Stomach (tissue), 4 donors: Measurements from ENCODE around the gene HUNK.

Experiments used
- CTCF ChIP-seq, 7 experiments: fragments of 450-650 bp in 4 of 7; fragments of 200-600 bp in 3 of 7; sonication (generic) in 3 of 7; IDR thresholded peaks; one replicate each; pipeline ENCODE4 v1.5.1; 2016 to 2019; ENCODE audit warnings: antibody characterized with exemption in 7 of 7, control low read depth in 2 of 7, mild to moderate bottlenecking in 1 of 7
- POLR2AphosphoS5 ChIP-seq, 3 donors: sonication (generic); formaldehyde crosslinking; IDR thresholded peaks; one replicate each; pipeline ENCODE4 v1.6.1; 2016; ENCODE audit warnings: antibody characterized with exemption in 3 of 3

GRCh38 chr21:32004291-32004690, 131.5 kb downstream of the HUNK start:
- TF ChIP-seq POLR2AphosphoS5 (IDR thresholded peaks at IDR 0.05) (no peak), CTCF (IDR thresholded peaks at IDR 0.05) (no peak)
